Cerebellar cortex (tissue), 1 donor: ENCODE results near the gene SELL.
"Not testable (repeated sequence)": the region's sequence is repeated elsewhere in the genome, so short reads cannot be mapped to it uniquely, and the experiment has no call there.

Experiments used
- DNase-seq: peaks from one replicate; pipeline ENCODE4 v3.0.0-alpha.2; 2015; ENCODE audit warnings: low spot score

Gene SELL

DNA sequence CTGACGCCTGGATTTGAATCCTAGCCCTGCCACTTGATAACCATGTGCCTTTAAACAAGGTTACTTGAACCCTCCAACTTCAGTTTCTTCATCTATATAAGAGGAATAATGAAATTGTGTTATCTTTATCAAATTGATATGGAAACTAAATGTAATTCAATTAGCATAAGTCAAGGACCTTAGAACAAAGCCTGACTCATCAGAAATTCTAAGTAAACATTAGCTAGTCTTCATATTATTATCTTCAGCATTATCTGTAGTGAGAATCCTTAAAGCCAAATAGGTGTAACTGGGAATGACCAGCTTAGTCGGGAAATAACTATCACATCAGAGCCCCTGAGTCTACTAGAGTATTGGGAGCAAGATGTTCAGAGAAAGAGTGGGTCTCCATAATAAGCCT is 6.6 kb downstream of the SELL start:
- no peak for DNase-seq

GRCh38 chr1:169701261-169702005 is 10.0 kb downstream of the SELL start:
- no peak for DNase-seq

- DNase-seq: no peak
Observed at GRCh38 chr1:169699707-169700106, 11.7 kb downstream of the SELL start.

GRCh38 chr1:169698976-169699375 is 12.4 kb downstream of the SELL start:
- DNase-seq: no peak

GRCh38 chr1:169697755-169698154 is 13.7 kb downstream of the SELL start:
- no peak for DNase-seq

DNA sequence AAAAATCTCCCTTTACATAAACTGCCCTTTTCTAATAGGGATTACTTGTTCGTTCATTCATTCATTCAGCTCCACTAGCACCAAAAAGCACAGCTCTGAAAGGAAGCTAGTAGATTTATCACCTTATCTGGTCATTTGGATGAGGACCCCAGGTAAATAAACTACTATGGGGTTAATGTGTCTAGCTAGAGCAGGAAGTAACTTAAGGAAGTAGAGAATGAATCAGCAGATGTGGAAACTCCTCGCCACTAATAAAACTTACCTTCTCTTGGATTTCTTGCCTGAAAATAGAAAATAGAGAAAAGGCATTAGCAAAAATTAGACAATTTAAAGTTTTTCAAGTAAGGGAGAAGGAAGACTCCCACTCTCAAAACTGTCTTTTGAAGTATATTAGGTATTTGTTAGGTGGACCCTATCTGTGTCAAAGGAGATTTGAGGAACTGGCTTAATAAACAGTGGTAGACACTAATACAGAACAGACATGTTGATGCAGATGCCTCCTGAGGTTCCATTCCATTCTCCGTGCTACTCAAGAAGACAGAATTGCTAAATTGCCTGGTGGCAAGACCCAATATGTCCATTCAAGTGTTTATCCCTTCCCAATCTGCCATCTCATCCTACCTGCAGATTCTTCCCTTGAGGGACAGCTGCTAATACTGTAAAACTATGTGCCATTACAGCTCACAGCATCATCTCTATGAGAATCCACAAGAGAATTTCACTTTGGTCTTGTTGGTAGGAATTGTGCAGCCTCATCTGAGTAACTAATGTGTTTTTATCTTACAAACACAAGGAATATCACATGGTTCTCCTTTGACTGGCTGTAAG is 14.9 kb downstream of the SELL start:
- no peak for DNase-seq

- peak; percentile 4 for DNase-seq
Observed at GRCh38 chr1:169694304-169695075, 16.9 kb downstream of the SELL start.

- DNase-seq: no peak
Observed at GRCh38 chr1:169692756-169693460, 18.5 kb downstream of the SELL start.

GRCh38 chr1:169690489-169690888 is 20.9 kb downstream of the SELL start:
- no peak for DNase-seq

DNA sequence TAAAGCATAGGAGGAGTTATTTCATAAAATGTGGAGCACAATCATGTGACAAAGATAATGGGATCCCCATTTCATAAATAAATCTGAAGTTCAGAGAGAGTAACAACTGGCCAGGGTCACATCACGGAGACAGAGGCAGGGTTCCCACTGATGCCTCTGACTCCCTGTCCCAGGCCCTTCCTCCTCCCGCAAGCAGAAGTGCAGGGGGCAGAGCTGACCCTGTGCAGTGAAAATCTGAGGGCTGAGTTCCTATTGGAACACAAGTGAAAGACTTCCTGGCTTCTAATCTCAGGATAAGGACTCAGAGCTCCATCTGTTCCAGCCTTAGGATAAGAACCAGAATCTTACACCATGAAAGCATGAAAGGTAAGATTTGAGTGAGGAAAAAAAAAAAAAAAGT is 22.0 kb downstream of the SELL start:
- DNase-seq: no peak

- DNase-seq: not testable (repeated sequence)
Observed at GRCh38 chr1:169688377-169688776, 23.0 kb downstream of the SELL start.

- DNase-seq: no peak
Observed at GRCh38 chr1:169683661-169684060, 27.8 kb downstream of the SELL start.

DNA sequence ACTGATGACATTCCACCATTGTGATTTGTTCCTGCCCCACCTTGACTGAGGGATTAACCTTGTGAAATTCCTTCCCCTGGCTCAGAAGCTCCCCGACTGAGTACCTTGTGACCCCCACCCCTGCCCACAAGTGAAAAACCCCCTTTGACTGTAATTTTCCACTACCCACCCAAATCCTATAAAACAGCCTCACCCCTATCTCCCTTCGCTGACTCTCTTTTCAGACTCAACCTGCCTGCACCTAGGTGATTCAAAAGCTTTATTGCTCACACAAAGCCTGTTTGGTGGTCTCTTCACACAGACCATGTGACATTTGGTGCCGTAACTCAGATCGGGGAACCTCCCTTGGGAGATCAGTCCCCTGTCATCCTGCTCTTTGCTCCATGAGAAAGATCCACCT is 28.3 kb downstream of the SELL start:
- DNase-seq: not testable (repeated sequence)

DNA sequence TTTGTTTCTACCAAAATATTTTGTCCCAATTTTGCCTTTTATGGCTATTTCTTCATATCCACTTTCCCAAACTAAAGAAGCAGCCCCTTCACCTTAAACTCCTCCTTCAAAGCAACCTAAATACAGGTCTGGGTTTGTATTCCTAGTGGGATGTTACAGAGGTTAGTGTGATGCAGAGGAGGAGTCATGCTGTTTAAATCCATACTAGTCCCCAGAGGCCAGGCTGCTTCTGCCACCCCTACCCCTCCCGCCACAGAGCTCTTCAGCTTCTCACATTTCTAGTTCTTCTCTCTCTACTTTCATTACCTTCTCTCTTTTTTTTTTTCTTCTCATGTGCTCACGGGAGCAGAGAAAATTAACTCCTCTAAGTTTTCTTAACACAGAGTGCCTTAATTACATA is 29.3 kb downstream of the SELL start:
- DNase-seq: no peak

DNA sequence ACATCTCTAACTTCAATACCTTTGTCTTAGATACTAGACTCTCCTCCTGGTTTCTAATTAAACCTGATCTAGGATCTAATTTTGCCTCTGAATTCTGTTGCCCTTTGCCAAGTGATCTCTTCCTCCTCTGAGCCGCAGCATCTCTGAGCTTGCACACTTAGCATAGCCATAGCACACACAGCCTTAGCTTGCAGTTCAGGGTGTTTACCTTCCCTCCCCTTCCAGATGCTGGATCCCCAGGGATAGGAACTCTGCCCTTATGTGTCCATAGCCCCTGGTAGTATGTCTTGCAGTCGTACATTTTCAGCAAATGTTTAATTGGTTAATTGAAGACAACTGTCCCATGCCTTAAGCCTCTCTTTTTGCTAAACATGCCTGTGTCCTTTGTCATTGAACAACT is 30.3 kb downstream of the SELL start:
- no peak for DNase-seq

DNA sequence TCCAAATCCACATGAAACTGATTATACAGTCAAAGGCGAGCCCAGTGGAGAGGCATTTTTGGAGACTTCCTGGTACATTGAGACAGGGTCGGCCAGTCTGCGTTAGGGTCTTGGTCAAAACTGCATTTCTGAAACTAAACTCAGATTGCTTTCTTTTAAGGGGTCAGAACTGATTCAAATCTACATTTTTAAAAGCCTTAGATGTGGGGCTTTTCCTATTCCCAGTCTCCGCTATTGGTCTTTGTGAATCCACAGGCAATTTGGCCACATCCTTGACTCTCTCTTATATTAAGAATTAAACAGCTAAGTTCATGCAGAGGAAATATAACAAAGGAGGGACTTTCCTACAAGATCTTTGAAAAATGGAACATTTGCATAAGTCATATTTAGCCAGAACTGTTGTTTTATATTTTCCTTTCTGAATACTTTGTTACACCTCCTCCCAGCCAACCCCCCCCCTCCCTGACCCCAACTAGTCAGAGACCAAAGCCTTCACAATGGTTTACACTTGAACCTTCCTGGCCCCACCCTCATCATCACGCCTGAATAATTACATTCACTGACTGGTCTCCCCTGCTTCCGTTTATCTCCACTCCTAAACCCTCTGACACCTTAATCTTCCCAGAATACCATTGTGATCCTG is 30.9 kb downstream of the SELL start:
- DNase-seq: no peak

DNA sequence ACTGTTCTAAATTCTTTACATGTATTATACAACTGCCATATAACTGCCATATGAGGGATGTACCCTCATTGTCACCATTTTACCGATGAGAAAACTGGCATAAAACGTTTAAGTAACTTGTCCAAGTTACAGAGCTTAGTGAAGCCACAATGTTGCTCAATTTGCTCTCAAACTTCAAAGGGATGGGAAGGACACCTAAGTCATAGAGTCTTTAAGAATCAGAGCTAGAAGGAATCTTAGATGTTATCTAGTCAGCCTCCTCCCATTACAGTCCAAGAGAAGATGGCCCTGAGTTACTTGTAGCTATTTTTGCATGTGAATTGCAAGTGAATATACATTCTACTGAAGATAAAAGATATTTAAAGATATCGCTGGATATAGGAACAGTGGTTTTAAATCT is 31.7 kb downstream of the SELL start:
- no peak for DNase-seq

DNA sequence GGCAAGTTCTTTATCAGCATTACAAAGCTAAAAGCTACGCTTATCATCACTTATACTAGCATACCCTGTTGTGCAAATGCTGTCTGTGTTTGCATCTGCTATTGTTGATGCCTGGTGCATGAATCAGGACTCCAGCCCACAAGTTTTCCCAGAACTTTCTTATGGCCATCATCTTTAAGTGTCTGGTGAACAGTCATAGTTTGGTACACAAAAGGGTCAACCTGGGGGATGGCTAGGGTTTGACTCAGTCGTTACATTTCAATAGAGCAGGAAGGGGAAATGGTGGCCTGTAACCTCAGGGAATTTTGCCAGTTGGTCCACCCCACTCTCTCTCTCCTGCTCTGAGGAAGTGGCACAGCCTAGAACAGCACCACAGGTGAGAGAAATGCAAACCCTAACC is 35.4 kb downstream of the SELL start:
- DNase-seq: no peak

DNA sequence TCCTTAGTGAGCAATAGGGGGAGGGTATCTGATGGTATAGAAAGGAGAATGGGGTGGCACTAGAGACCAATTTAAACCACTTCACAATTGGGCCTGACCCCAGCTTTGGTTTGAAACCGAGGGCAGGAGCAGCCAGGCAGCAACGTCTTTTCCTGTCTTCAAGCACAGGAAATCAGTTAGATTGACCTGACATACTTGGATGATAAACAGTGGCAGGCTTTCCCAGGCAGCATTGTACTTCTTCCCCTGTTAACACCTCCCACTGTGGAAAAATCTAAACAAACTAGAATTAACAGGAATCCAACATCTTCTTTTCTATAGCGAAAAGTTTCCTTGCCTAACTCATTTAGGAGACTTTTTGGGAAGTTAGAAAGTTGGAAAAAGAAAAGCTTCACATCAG is 40.6 kb downstream of the SELL start:
- DNase-seq: no peak

DNA sequence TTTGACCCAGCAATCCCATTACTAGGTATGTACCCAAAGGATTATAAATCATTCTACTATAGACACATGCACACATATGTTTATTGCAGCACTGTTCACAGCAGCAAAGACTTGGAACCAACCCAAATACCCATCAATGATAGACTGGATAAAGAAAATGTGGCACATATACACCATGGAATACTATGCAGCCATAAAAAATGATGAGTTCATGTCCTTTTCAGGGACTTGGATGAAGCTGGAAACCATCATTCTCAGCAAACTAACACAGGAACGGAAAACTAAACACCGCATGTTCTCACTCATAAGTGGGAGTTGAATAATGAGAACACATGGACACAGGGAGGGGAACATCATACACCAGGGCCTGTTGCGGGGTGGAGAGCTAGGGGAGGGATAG is 41.2 kb downstream of the SELL start:
- DNase-seq: not testable (repeated sequence)
